ENCODE results near the gene PUS7.

- TF ChIP-seq RFX5 (IDR thresholded peaks at IDR 0.05; ENCODE audit: low read length) (no peak), POLR2AphosphoS5 (IDR thresholded peaks at IDR 0.05; ENCODE audit: low read depth, low read length) (no peak), CTCF (IDR thresholded peaks at IDR 0.05) (no peak), USF1 (IDR thresholded peaks at IDR 0.05; ENCODE audit: borderline replicate concordance, low read depth) (no peak), TCF12 (IDR thresholded peaks at IDR 0.05) (no peak), SMC3 (IDR thresholded peaks at IDR 0.05; ENCODE audit: low read depth, low read length) (no peak), EP300 (IDR thresholded peaks at IDR 0.05; ENCODE audit: borderline replicate concordance in 1 of 2, low read depth in 1 of 2, low read length in 1 of 2) (no peak), NFIC (IDR thresholded peaks at IDR 0.05; ENCODE audit: borderline replicate concordance) (no peak), REST (IDR thresholded peaks at IDR 0.05; ENCODE audit: low read depth, low read length) (no peak), FOXJ3 (CRISPR knock-in tag; IDR thresholded peaks at IDR 0.05) (no peak)
These were observed 67.2 kb downstream of the PUS7 start for GRCh38 chr7:105454921-105455320.
